ENCODE data around the gene PUS10. TPM values are rescaled to one million over a fixed set of nuclear protein-coding genes. Genes with fewer than 3 reads are reported as not detected.

PUS10 gene
- total and polyA plus RNA-seq, 2 donors from 2014 or later: 3.0 to 5.7 TPM

DNA sequence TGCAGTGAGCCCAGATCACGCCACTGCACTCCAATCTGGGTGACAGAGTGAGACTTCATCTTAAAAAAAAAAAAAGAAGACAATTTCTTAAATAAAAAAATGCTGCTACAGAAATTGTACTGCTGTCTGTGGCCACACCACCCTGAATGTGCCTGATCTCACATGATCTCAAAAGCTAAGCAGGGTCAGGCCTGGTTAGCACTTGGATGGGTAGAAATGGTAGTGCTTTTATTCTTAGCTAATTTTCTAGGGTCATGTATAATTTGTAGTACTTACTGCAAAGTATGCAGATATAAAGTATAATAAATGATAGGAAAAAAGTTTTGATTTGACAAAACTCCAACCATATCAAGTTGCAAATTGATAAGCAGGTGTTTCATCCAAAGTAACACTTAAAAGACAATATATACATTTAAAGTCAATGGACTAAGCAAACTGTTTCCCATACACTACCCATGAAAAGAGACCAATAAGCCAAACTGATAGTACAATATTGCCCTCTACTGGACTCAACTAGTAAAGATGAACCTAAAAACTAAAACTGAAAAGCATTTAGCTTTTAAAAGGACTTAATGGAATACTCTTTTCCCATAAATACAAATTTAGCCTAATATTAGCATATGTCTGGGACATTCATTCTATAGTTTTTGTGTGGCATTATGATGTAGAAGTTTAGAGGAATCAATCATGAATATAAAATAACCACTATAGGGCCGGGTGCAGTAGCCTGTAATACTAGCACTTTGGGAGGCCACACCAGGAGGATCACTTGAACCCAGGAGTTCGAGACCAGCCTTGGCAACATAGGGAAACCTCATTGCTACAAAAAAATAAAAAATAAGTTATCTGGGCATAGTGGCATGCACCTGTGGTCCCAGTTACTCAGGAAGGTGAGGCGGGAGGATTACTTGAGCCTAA, 19.2 kb downstream of the PUS10 start:
- Histone ChIP-seq H3K4me3 (ENCODE audit: low read length in 3 of 3) (no peak overlapping the region), H3K4me1 (ENCODE audit: control insufficient read depth in 2 of 3, insufficient read depth in 2 of 3, low read depth in 1 of 3, low read length in 3 of 3) (no peaks in the 10 kb centered on the region), H3K36me3 (ENCODE audit: control insufficient read depth in 2 of 3, insufficient read depth in 3 of 3, low read length in 3 of 3) (no peaks in the 10 kb centered on the region), H3K27ac (ENCODE audit: low read depth in 2 of 2, low read length in 2 of 2) (no peak overlapping the region), H3K9me3 (ENCODE audit: control insufficient read depth in 2 of 3, insufficient read depth in 1 of 3, low read length in 3 of 3) (no peaks in the 10 kb centered on the region), H3K9ac (ENCODE audit: low read length in 3 of 3) (no peak overlapping the region), H3K27me3 (ENCODE audit: control insufficient read depth, insufficient read depth, low read length) (no peaks in the 10 kb centered on the region)
- TF ChIP-seq, protein P1, sequence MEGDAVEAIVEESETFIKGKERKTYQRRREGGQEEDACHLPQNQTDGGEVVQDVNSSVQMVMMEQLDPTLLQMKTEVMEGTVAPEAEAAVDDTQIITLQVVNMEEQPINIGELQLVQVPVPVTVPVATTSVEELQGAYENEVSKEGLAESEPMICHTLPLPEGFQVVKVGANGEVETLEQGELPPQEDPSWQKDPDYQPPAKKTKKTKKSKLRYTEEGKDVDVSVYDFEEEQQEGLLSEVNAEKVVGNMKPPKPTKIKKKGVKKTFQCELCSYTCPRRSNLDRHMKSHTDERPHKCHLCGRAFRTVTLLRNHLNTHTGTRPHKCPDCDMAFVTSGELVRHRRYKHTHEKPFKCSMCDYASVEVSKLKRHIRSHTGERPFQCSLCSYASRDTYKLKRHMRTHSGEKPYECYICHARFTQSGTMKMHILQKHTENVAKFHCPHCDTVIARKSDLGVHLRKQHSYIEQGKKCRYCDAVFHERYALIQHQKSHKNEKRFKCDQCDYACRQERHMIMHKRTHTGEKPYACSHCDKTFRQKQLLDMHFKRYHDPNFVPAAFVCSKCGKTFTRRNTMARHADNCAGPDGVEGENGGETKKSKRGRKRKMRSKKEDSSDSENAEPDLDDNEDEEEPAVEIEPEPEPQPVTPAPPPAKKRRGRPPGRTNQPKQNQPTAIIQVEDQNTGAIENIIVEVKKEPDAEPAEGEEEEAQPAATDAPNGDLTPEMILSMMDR (IDR thresholded peaks at IDR 0.05; ENCODE audit: borderline replicate concordance, extremely low read depth, insufficient read depth): peak; percentile 45
- DNase-seq: peak in 2 of 5 donors; percentile 55 to 75
- intact Hi-C loops (cut with DNase I): loop anchor here (10.0 kb wide), 1 partner anchor 294 kb away; no protein-coding TSS in a partner anchor
- peak; percentile 87 for FAIRE-seq

GRCh38 chr2:60994131-60994530, 23.9 kb downstream of the PUS10 start:
- DNase-seq: no peak
- FAIRE-seq: no peak
- no peak overlapping the region for H3K9ac ChIP-seq (ENCODE audit: low read length in 3 of 3)
- intact Hi-C loops (cut with DNase I): loop anchor here (10.0 kb wide), 1 partner anchor 289 kb away; no protein-coding TSS in a partner anchor
- H3K36me3 ChIP-seq (ENCODE audit: control insufficient read depth in 2 of 3, insufficient read depth in 3 of 3, low read length in 3 of 3): no peaks in the 10 kb centered on the region
- H3K9me3 ChIP-seq (ENCODE audit: control insufficient read depth in 2 of 3, insufficient read depth in 1 of 3, low read length in 3 of 3): no peaks in the 10 kb centered on the region
- no peak overlapping the region for H3K4me3 ChIP-seq (ENCODE audit: low read length in 3 of 3)
- TF ChIP-seq, protein P1 (IDR thresholded peaks at IDR 0.05; ENCODE audit: borderline replicate concordance, extremely low read depth, insufficient read depth): no peak
- H3K27ac ChIP-seq (ENCODE audit: low read depth in 2 of 2, low read length in 2 of 2): no peak overlapping the region
- no peaks in the 10 kb centered on the region for H3K27me3 ChIP-seq (ENCODE audit: control insufficient read depth, insufficient read depth, low read length)
- H3K4me1 ChIP-seq (ENCODE audit: control insufficient read depth in 2 of 3, insufficient read depth in 2 of 3, low read depth in 1 of 3, low read length in 3 of 3): no peaks in the 10 kb centered on the region

GRCh38 chr2:60992985-60993392, 25.1 kb downstream of the PUS10 start:
- intact Hi-C loops (cut with DNase I): loop anchor here (10.0 kb wide), 1 partner anchor 288 kb away; no protein-coding TSS in a partner anchor
- DNase-seq (peak in 1 of 5 donors; percentile 32), FAIRE-seq (no peak)
- Histone ChIP-seq H3K4me3 (ENCODE audit: low read length in 3 of 3) (no peak overlapping the region), H3K4me1 (ENCODE audit: control insufficient read depth in 2 of 3, insufficient read depth in 2 of 3, low read depth in 1 of 3, low read length in 3 of 3) (no peaks in the 10 kb centered on the region), H3K27ac (ENCODE audit: low read depth in 2 of 2, low read length in 2 of 2) (no peak overlapping the region), H3K9me3 (ENCODE audit: control insufficient read depth in 2 of 3, insufficient read depth in 1 of 3, low read length in 3 of 3) (no peaks in the 10 kb centered on the region), H3K9ac (ENCODE audit: low read length in 3 of 3) (no peak overlapping the region), H3K27me3 (ENCODE audit: control insufficient read depth, insufficient read depth, low read length) (no peaks in the 10 kb centered on the region), H3K36me3 (ENCODE audit: control insufficient read depth in 2 of 3, insufficient read depth in 3 of 3, low read length in 3 of 3) (no peaks in the 10 kb centered on the region)
- TF ChIP-seq, protein P1 (IDR thresholded peaks at IDR 0.05; ENCODE audit: borderline replicate concordance, extremely low read depth, insufficient read depth): no peak

Measured in kidney (tissue), 14 donors.